A549 (cell line): Measurements from ENCODE around the gene GPR15. TPM values are rescaled to one million over a fixed set of nuclear protein-coding genes. Genes with fewer than 3 reads are reported as not detected.

ENCODE experiments used
- ATAC-seq, 2 experiments: fragments of 200-7000 bp in 1 of 2; fragments of >200 bp in 1 of 2; cut with Nextera tagmentation in 1 of 2; cut with Tn5 transposase in 1 of 2; 3 replicates each; pipeline versions ENCODE4 v1.8.0 to v1.9.1; 2018 to 2020; ENCODE audit warnings: mild to moderate bottlenecking in 1 of 2, moderate library complexity in 1 of 2
- CTCF ChIA-PET: fragments of 300-600 bp; sonication (Branson Sonifier 250); formaldehyde crosslinking; extraction: SDS; loops from one replicate; lab custom pipeline; 2021; ENCODE audit warnings: antibody characterized with exemption, inconsistent platforms; lab: Yijun Ruan, JAX
- POLR2A ChIA-PET: fragments of 350-600 bp; formaldehyde crosslinking; extraction: SDS; loops from one replicate; lab custom pipeline; 2021; ENCODE audit warnings: antibody characterized with exemption, inconsistent platforms; lab: Yijun Ruan, JAX
- DNase-seq, 2 experiments: peaks; one replicate each; pipeline versions ENCODE4 v3.0.0 to v3.0.0-alpha.2; 2011 to 2016; ENCODE audit warnings: low read depth in 1 of 2, low spot score in 1 of 2
- FAIRE-seq: peaks from 2 replicates; lab custom pipeline; 2011; peaks lifted over from hg19 to GRCh38; lab: Jason Lieb, UNC
- H3K27ac ChIP-seq, 2 experiments: fragments of >200 bp; sonication (Bioruptor Twin); formaldehyde crosslinking; 3 replicates each; pipeline ENCODE4 v1.5.1; 2016 to 2017
- H3K4me1 ChIP-seq: fragments of >200 bp; sonication (Bioruptor Twin); formaldehyde crosslinking; 3 replicates; pipeline ENCODE4 v1.6.1; 2016
- H3K4me2 ChIP-seq: fragments of >200 bp; sonication (Bioruptor Twin); formaldehyde crosslinking; 3 replicates; pipeline ENCODE4 v1.6.1; 2016
- H3K4me3 ChIP-seq: fragments of >200 bp; sonication (Bioruptor Twin); formaldehyde crosslinking; 3 replicates; pipeline ENCODE4 v1.5.1; 2016
- H3K9me3 ChIP-seq: fragments of >200 bp; sonication (Bioruptor Twin); formaldehyde crosslinking; 3 replicates; pipeline ENCODE4 v1.6.1; 2016
- BHLHE40 ChIP-seq: IDR thresholded peaks from 2 replicates; pipeline ENCODE4 v1.6.1; 2012; ENCODE audit warnings: low read depth, low read length, inconsistent platforms
- CBX2 ChIP-seq: fragments of 200-600 bp; sonication (generic); IDR thresholded peaks from 2 replicates; pipeline ENCODE4 v1.6.1; 2016; ENCODE audit warnings: low read depth, mild to moderate bottlenecking, borderline replicate concordance
- CBX8 ChIP-seq: fragments of 200-600 bp; sonication (generic); IDR thresholded peaks from 2 replicates; pipeline ENCODE4 v1.6.1; 2016
- CEBPB ChIP-seq, 2 experiments: fragments of >200 bp in 1 of 2; sonication (Bioruptor Twin) in 1 of 2; formaldehyde crosslinking in 1 of 2; IDR thresholded peaks; 2 replicates each; pipeline ENCODE4 v1.6.1; 2012 to 2016
- CHD4 ChIP-seq: fragments of 200-600 bp; sonication (generic); IDR thresholded peaks from 2 replicates; pipeline ENCODE4 v1.6.1; 2016; ENCODE audit warnings: antibody characterized with exemption, mild to moderate bottlenecking, borderline replicate concordance
- EHF ChIP-seq: fragments of 250-450 bp; sonication (Bioruptor Pico); IDR thresholded peaks from 2 replicates; pipeline ENCODE4 v1.5.0; 2020; ENCODE audit warnings: mild to moderate bottlenecking
- EHMT2 ChIP-seq: fragments of 200-600 bp; sonication (generic); IDR thresholded peaks from 2 replicates; pipeline ENCODE4 v1.6.1; 2016; ENCODE audit warnings: antibody characterized with exemption, low read depth, mild to moderate bottlenecking, moderate library complexity
- ESRRA ChIP-seq: fragments of 150-350 bp; IDR thresholded peaks from 2 replicates; pipeline ENCODE4 v1.6.1; 2014; ENCODE audit warnings: mild to moderate bottlenecking, low read length, borderline replicate concordance
- HDAC2 ChIP-seq: fragments of 200-600 bp; sonication (generic); IDR thresholded peaks from 2 replicates; pipeline ENCODE4 v1.6.1; 2016
- HEYL ChIP-seq: fragments of 250-450 bp; sonication (Bioruptor Pico); IDR thresholded peaks from 2 replicates; pipeline ENCODE4 v1.8.0; 2021; ENCODE audit warnings: mild to moderate bottlenecking, moderate library complexity
- HOXB5 ChIP-seq: fragments of 250-450 bp; sonication (Bioruptor Pico); IDR thresholded peaks from 2 replicates; pipeline ENCODE4 v1.5.0; 2020; ENCODE audit warnings: mild to moderate bottlenecking, moderate library complexity
- JUN ChIP-seq, 2 experiments: fragments of >200 bp; sonication (Bioruptor Twin); formaldehyde crosslinking; IDR thresholded peaks; 2 replicates in 1 of 2; 3 replicates in 1 of 2; pipeline ENCODE4 v1.6.1; 2016 to 2017
- KDM5A ChIP-seq: fragments of 200-600 bp; sonication (generic); IDR thresholded peaks from 2 replicates; pipeline ENCODE4 v1.6.1; 2016; ENCODE audit warnings: antibody characterized with exemption, mild to moderate bottlenecking
- MYC ChIP-seq: IDR thresholded peaks from 2 replicates; pipeline ENCODE4 v1.6.1; 2012; ENCODE audit warnings: mild to moderate bottlenecking, inconsistent platforms, low read length, improper control_type of control experiment, borderline replicate concordance
- NFE2L2 ChIP-seq: fragments of 150-350 bp; conservative IDR thresholded peaks from 2 replicates; pipeline ENCODE4 v1.6.1; 2014; ENCODE audit warnings: low read length
- RAD21 ChIP-seq, 2 experiments: fragments of >200 bp in 1 of 2; sonication (Bioruptor Twin) in 1 of 2; formaldehyde crosslinking in 1 of 2; IDR thresholded peaks in 1 of 2; conservative IDR thresholded peaks in 1 of 2; 2 replicates in 1 of 2; 3 replicates in 1 of 2; pipeline ENCODE4 v1.6.1; 2012 to 2018; ENCODE audit warnings: inconsistent platforms in 1 of 2
- RNF2 ChIP-seq: fragments of 200-600 bp; sonication (generic); IDR thresholded peaks from 2 replicates; pipeline ENCODE4 v1.6.1; 2016; ENCODE audit warnings: low read depth, mild to moderate bottlenecking, antibody characterized with exemption, moderate library complexity, borderline replicate concordance
- SMC3 ChIP-seq: fragments of >200 bp; sonication (Bioruptor Twin); formaldehyde crosslinking; IDR thresholded peaks from 3 replicates; pipeline ENCODE4 v1.6.1; 2018; ENCODE audit warnings: inconsistent platforms
- ZC3H11A ChIP-seq: fragments of 450-650 bp; IDR thresholded peaks from 2 replicates; pipeline ENCODE4 v1.6.1; 2014; ENCODE audit warnings: antibody characterized with exemption, mild to moderate bottlenecking
- ZNF302 ChIP-seq: fragments of 250-450 bp; sonication (Bioruptor Pico); IDR thresholded peaks from 2 replicates; pipeline ENCODE4 v1.9.0; 2021; ENCODE audit warnings: inconsistent platforms, mild to moderate bottlenecking, moderate library complexity
- WGBS: methylation state at CpG from one replicate; pipeline ENCODE4 v1.1.6; 2017; ENCODE audit errors: missing lambda C conversion rate; 5-methylcytosine and 5-hydroxymethylcytosine counted together
- polyA plus RNA-seq, 4 experiments: library from polyadenylated mRNA; depleted of rRNA in 3 of 4; stranded (reverse); fragments of >200 nt; fragmentation: RNase III in 1 of 4; extraction: RNeasy Plus Mini Kit Qiagen cat#74134 plus additional on column Dnase treatment in 1 of 4; gene quantifications; 2 replicates in 3 of 4; 3 replicates in 1 of 4; pipeline ENCODE4 v1.2.3, GENCODE V29; 2011 to 2017
- TF ChIP-seq, protein P1 (sequence below): IDR thresholded peaks from 2 replicates; pipeline ENCODE4 v1.6.1; 2012
- TF ChIP-seq, protein P2 (sequence below): fragments of >200 bp; sonication (Bioruptor Twin); formaldehyde crosslinking; IDR thresholded peaks from 3 replicates; pipeline ENCODE4 v1.6.1; 2016
- TF ChIP-seq, protein P3 (sequence below): fragments of 450-650 bp; IDR thresholded peaks from 2 replicates; pipeline ENCODE4 v1.6.1; 2014; ENCODE audit warnings: antibody characterized with exemption
- TF ChIP-seq, protein P4 (sequence below): fragments of 200-600 bp; sonication (generic); IDR thresholded peaks from 2 replicates; pipeline ENCODE4 v1.6.1; 2016; ENCODE audit warnings: antibody characterized with exemption, mild to moderate bottlenecking, moderate library complexity
- TF ChIP-seq, protein P5 (sequence below): fragments of >200 bp; sonication (Bioruptor Twin); formaldehyde crosslinking; IDR thresholded peaks from 2 replicates; pipeline ENCODE4 v1.6.1; 2016
- TF ChIP-seq, protein P6 (sequence below): fragments of 250-450 bp; sonication (Bioruptor Pico); IDR thresholded peaks from 2 replicates; pipeline ENCODE4 v1.5.0; 2020; ENCODE audit warnings: low read depth, mild to moderate bottlenecking, moderate library complexity
- TF ChIP-seq, protein P7 (sequence below): IDR thresholded peaks from 2 replicates; pipeline ENCODE4 v1.6.1; 2012

The GPR15 gene
- polyA plus RNA-seq, 2 of the 4 experiments (the other 2 are of a cell fraction): not detected

DNA sequence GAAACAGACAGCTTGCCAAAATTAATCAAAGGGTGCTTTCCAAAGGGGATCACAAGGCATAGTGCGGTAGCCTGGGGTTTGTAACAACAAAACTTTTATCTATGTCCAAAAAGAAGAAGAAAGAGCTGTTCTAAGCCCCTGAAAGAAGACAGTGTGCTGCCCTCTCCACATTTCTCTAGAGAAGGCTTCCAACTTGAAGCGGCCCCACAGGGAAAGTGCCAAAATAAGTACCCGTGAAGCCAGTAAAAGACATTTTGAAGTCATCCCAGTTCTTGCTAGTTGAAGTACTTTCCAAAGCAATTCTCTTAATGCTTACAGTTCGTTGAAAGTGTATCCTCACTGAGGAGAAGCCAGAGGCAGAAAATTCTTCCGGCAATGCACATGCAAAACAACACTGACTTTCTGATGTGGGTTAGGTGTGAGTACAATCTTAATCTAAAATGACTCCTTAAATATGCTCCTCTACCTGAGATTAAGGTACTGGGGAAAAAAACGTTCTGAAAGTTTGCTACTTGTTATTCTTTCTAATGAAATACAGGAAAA, 21.3 kb downstream of the GPR15 start:
- Histone ChIP-seq H3K4me1 (no peaks in the 10 kb centered on the region), H3K4me2 (no peak overlapping the region), H3K27ac (no peak overlapping the region), H3K9me3 (no peaks in the 10 kb centered on the region), H3K4me3 (no peak overlapping the region)
- no peak for FAIRE-seq
- TF ChIP-seq HEYL (CRISPR knock-in tag) (no peak), CHD4 (no peak), HOXB5 (CRISPR knock-in tag) (no peak), RNF2 (no peak), CEBPB (IDR thresholded peaks at IDR 0.05) (no peak), ZC3H11A (no peak), EHF (CRISPR knock-in tag) (no peak), HDAC2 (no peak), KDM5A (no peak), RAD21 (conservative IDR thresholded peaks at IDR 0.05 in 1 of 2, IDR thresholded peaks at IDR 0.05 in 1 of 2) (no peak), ESRRA (no peak)
- TF ChIP-seq, protein P1, sequence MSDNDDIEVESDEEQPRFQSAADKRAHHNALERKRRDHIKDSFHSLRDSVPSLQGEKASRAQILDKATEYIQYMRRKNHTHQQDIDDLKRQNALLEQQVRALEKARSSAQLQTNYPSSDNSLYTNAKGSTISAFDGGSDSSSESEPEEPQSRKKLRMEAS: no peak
- TF ChIP-seq, protein P2, sequence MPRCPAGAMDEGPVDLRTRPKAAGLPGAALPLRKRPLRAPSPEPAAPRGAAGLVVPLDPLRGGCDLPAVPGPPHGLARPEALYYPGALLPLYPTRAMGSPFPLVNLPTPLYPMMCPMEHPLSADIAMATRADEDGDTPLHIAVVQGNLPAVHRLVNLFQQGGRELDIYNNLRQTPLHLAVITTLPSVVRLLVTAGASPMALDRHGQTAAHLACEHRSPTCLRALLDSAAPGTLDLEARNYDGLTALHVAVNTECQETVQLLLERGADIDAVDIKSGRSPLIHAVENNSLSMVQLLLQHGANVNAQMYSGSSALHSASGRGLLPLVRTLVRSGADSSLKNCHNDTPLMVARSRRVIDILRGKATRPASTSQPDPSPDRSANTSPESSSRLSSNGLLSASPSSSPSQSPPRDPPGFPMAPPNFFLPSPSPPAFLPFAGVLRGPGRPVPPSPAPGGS: no peak
- TF ChIP-seq, protein P3, sequence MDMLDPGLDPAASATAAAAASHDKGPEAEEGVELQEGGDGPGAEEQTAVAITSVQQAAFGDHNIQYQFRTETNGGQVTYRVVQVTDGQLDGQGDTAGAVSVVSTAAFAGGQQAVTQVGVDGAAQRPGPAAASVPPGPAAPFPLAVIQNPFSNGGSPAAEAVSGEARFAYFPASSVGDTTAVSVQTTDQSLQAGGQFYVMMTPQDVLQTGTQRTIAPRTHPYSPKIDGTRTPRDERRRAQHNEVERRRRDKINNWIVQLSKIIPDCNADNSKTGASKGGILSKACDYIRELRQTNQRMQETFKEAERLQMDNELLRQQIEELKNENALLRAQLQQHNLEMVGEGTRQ: no peak
- TF ChIP-seq, protein P4, sequence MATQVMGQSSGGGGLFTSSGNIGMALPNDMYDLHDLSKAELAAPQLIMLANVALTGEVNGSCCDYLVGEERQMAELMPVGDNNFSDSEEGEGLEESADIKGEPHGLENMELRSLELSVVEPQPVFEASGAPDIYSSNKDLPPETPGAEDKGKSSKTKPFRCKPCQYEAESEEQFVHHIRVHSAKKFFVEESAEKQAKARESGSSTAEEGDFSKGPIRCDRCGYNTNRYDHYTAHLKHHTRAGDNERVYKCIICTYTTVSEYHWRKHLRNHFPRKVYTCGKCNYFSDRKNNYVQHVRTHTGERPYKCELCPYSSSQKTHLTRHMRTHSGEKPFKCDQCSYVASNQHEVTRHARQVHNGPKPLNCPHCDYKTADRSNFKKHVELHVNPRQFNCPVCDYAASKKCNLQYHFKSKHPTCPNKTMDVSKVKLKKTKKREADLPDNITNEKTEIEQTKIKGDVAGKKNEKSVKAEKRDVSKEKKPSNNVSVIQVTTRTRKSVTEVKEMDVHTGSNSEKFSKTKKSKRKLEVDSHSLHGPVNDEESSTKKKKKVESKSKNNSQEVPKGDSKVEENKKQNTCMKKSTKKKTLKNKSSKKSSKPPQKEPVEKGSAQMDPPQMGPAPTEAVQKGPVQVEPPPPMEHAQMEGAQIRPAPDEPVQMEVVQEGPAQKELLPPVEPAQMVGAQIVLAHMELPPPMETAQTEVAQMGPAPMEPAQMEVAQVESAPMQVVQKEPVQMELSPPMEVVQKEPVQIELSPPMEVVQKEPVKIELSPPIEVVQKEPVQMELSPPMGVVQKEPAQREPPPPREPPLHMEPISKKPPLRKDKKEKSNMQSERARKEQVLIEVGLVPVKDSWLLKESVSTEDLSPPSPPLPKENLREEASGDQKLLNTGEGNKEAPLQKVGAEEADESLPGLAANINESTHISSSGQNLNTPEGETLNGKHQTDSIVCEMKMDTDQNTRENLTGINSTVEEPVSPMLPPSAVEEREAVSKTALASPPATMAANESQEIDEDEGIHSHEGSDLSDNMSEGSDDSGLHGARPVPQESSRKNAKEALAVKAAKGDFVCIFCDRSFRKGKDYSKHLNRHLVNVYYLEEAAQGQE: no peak
- POLR2A ChIA-PET: no interaction called here
- ATAC-seq: no peak
- CTCF ChIA-PET: no interaction called here
- WGBS: 41% methylated on average over 6 of the region's 6 CpGs
- no peak for DNase-seq

DNA sequence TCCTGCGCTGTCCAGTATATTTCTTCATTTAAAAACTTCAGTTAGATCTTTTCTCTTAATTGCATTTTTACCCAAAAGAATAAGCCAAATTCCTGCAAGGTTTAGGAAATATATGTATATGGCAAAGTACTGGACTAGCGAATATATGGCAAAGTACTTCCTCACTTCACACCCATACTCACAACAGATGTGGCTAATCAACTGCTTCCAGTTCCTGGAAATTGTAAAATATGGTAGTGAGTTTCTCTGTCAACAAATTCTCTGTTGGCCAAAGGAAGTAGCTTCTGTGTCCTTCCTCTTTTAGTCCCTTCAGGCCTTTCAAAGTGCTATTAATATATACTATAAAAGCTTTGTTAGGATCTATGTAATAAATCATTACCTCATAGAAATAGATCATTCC, 22.0 kb downstream of the GPR15 start:
- ATAC-seq (no peak), DNase-seq (no peak), FAIRE-seq (no peak)
- no peaks in the 10 kb centered on the region for H3K9me3 ChIP-seq
- no peak overlapping the region for H3K4me3 ChIP-seq
- H3K4me1 ChIP-seq: no peaks in the 10 kb centered on the region
- ChIA-PET POLR2A (no interaction called here), CTCF (interaction anchor here (1.2 kb wide), 1 partner anchor 25 kb away, joined by 3 read pairs; no protein-coding TSS in a partner anchor)
- H3K27ac ChIP-seq: no peak overlapping the region
- WGBS: 38% methylated on average over 2 of the region's 2 CpGs
- no peak overlapping the region for H3K4me2 ChIP-seq
- TF ChIP-seq, protein P5, sequence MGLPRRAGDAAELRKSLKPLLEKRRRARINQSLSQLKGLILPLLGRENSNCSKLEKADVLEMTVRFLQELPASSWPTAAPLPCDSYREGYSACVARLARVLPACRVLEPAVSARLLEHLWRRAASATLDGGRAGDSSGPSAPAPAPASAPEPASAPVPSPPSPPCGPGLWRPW: no peak
- TF ChIP-seq BHLHE40 (no peak), JUN (IDR thresholded peaks at IDR 0.05) (no peak), ZC3H11A (no peak), NFE2L2 (no peak), MYC (no peak), HDAC2 (no peak), CBX8 (no peak), ZNF302 (CRISPR knock-in tag) (no peak), SMC3 (no peak), EHMT2 (no peak), KDM5A (no peak), CBX2 (no peak)
- TF ChIP-seq, protein P6, sequence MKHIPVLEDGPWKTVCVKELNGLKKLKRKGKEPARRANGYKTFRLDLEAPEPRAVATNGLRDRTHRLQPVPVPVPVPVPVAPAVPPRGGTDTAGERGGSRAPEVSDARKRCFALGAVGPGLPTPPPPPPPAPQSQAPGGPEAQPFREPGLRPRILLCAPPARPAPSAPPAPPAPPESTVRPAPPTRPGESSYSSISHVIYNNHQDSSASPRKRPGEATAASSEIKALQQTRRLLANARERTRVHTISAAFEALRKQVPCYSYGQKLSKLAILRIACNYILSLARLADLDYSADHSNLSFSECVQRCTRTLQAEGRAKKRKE (CRISPR knock-in tag): no peak
- TF ChIP-seq, protein P7, sequence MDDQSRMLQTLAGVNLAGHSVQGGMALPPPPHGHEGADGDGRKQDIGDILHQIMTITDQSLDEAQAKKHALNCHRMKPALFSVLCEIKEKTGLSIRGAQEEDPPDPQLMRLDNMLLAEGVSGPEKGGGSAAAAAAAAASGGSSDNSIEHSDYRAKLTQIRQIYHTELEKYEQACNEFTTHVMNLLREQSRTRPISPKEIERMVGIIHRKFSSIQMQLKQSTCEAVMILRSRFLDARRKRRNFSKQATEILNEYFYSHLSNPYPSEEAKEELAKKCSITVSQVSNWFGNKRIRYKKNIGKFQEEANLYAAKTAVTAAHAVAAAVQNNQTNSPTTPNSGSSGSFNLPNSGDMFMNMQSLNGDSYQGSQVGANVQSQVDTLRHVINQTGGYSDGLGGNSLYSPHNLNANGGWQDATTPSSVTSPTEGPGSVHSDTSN: no peak
